Fibroblast of pulmonary artery (primary cell): ENCODE results near the gene RBMS3.
"Not testable (repeated sequence)": the region's sequence is repeated elsewhere in the genome, so short reads cannot be mapped to it uniquely, and the experiment has no call there.

Source experiments
- DNase-seq: peaks from one replicate; pipeline ENCODE4 v3.0.0-alpha.2; 2010; ENCODE audit warnings: low read depth
- H3K4me3 ChIP-seq: replicated peaks from 2 replicates; pipeline ENCODE4 v1.5.1; 2011; ENCODE audit warnings: low read depth, mild to moderate bottlenecking, control low read depth, low read length, moderate library complexity
- TF ChIP-seq, protein P1 (sequence below): IDR thresholded peaks from 2 replicates; pipeline ENCODE4 v1.5.1; 2011; ENCODE audit warnings: mild to moderate bottlenecking, control low read depth, low read length, inconsistent platforms; ENCODE audit errors: missing control alignments

Gene RBMS3

GRCh38 chr3:29775340-29775739 is 494.5 kb downstream of the RBMS3 start:
- H3K4me3 ChIP-seq, result no peak overlapping the region
- DNase-seq, result peak; percentile 36
- TF ChIP-seq, protein P1, sequence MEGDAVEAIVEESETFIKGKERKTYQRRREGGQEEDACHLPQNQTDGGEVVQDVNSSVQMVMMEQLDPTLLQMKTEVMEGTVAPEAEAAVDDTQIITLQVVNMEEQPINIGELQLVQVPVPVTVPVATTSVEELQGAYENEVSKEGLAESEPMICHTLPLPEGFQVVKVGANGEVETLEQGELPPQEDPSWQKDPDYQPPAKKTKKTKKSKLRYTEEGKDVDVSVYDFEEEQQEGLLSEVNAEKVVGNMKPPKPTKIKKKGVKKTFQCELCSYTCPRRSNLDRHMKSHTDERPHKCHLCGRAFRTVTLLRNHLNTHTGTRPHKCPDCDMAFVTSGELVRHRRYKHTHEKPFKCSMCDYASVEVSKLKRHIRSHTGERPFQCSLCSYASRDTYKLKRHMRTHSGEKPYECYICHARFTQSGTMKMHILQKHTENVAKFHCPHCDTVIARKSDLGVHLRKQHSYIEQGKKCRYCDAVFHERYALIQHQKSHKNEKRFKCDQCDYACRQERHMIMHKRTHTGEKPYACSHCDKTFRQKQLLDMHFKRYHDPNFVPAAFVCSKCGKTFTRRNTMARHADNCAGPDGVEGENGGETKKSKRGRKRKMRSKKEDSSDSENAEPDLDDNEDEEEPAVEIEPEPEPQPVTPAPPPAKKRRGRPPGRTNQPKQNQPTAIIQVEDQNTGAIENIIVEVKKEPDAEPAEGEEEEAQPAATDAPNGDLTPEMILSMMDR, result no peak

DNA sequence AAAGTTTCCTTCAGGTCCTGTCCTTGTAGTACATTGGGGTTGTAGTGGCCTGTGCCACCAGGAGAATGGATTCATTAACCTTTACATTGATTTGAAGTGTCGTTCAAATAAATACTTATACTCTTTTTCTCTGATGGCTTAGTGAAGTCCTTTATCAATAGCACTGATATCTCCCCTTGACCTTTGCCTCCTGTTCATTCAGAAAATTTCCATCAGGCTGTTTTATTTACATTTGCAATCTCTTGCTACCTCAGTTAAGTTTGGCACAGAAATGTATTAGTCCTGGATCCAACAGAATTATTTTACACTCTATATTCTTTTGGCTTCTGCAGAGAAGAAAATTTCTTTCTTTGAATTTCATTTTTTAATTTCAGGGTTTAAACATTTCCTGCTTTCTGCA is 497.0 kb downstream of the RBMS3 start:
- TF ChIP-seq, protein P1, result no peak
- DNase-seq, result no peak
- H3K4me3 ChIP-seq, result no peak overlapping the region

DNA sequence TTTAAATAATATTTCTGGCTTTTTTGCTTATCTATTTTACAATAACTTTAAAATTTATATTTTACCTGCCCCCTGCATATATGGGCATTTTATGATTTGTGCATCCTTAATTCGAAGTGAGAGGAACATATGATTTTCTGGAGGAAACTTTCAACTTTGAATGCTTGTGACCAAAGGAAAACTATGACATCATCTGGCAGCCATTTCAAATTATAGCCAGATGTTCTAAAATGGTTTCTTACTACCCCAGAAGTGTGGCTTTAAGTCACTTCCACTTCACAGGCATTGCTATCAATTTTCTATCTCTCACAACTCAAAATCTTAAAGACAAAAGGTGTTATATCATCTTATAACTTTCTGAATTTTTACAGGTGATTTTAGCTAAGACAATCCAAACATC is 508.8 kb downstream of the RBMS3 start:
- DNase-seq, result no peak
- H3K4me3 ChIP-seq, result no peak overlapping the region
- TF ChIP-seq, protein P1, result no peak

- TF ChIP-seq, protein P1, result no peak
- H3K4me3 ChIP-seq, result no peak overlapping the region
- no peak for DNase-seq
Observed at GRCh38 chr3:29796808-29797207, 515.9 kb downstream of the RBMS3 start.

DNA sequence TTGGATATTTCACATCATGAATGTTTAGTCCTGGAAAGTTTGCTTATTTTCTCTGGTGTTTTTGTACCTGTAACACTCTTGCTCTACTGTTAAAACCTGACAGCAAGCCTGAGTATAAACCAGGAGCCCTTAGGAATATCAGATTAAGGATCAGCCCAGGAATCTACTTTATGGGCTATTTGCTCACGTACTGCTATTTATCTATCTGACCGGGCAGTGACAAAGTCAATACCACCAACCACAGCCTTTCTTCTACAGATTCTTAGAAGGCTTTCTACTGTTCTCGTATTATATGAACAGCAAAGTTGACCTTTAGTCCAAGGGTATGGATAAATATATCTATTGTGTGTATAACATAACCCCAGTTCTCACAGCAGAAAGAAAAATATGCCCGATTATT is 521.2 kb downstream of the RBMS3 start:
- TF ChIP-seq, protein P1, result no peak
- no peak overlapping the region for H3K4me3 ChIP-seq

GRCh38 chr3:29804044-29804443 is 523.2 kb downstream of the RBMS3 start:
- TF ChIP-seq, protein P1, result no peak
- DNase-seq, result no peak
- H3K4me3 ChIP-seq, result no peak overlapping the region

More for the DNA sequence above, 521.2 kb downstream of the RBMS3 start:
- no peak for DNase-seq

GRCh38 chr3:29805757-29806156 is 524.9 kb downstream of the RBMS3 start:
- TF ChIP-seq, protein P1, result no peak
- H3K4me3 ChIP-seq, result no peak overlapping the region
- DNase-seq, result peak; percentile 22

DNA sequence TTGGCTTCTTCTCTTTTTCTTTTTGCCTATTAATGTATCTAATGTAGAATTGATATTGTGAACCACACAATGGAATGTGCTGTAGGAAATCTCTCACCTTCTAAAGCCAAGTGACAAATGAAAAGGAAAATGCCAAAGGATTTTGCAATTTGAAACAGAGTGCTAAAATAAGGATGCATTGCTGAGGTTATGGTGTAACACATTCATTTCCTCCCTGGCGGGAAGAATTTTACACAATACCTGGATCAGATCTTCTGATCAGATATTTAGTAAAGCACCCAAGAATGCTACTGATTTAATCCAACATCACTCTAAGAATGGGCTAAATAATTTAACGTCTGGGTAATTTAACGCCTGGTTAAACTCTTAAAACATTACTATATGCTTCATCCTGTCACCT is 527.5 kb downstream of the RBMS3 start:
- not testable (repeated sequence) for H3K4me3 ChIP-seq
- DNase-seq, result peak; percentile 10
